Measurements from ENCODE around the gene POLR2B. TPM values are rescaled to one million over a fixed set of nuclear protein-coding genes. Genes with fewer than 3 reads are reported as not detected.

The POLR2B gene
- total RNA-seq, 2 experiments from 2014 or later, result 106 to 144 TPM

DNA sequence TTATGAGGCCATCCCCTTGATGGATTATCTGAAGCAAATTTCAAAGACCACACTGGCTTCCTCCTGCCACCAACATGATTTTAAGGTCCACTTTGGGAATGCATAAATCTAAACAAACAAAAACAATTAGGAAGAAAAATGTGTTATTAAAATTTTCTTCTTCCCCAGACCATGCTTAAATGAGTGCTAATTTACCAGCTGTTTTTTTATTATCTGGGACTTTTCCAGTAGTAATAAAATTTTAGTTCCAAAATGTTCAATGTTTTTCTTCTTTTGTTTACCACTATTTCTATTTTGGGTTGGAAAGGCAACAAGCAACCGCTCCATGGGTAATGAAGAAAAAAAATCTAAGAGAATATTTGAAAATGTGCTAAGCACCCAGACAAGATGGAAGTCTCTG is 62.3 kb downstream of the POLR2B start:
- BruUV-seq (replicated peaks), result no TSS peak
- no peak for DNase-seq (ENCODE audit: low spot score)
- intact Hi-C loops (cut with micrococcal nuclease; ENCODE audit: unreplicated experiment), result no loop called here
- TF ChIP-seq EZH2phosphoT487 (IDR thresholded peaks at IDR 0.05; ENCODE audit: borderline replicate concordance, low read depth, low read length), result no peak
- no peak for TF ChIP-seq CTCF (conservative IDR thresholded peaks at IDR 0.05; ENCODE audit: low read length)
- H3K79me2 ChIP-seq (ENCODE audit: insufficient read depth, low read depth, low read length), result no peaks in the 10 kb centered on the region
- no peaks in the 10 kb centered on the region for H3K36me3 ChIP-seq (ENCODE audit: insufficient read depth, low read length)
- H3K27ac ChIP-seq (ENCODE audit: low read depth, low read length, poor library complexity, severe bottlenecking), result no peak overlapping the region
- no peak overlapping the region for H3K4me2 ChIP-seq (ENCODE audit: low read length)
- no peak overlapping the region for H2AFZ ChIP-seq (ENCODE audit: low read length)
- ChIA-PET POLR2A (no interaction called here), CTCF (ENCODE audit: unreplicated experiment) (no interaction called here)
- no peaks in the 10 kb centered on the region for H3K9me3 ChIP-seq (ENCODE audit: low read length)
- H4K20me1 ChIP-seq (ENCODE audit: insufficient read depth, low read length), result 0 out of 2 replicates have a peak, but pooled peaks cover 3% of the 10 kb centered on the region
- no peaks in the 10 kb centered on the region for H3K9me2 ChIP-seq (ENCODE audit: insufficient read depth, low read length)
- H3K4me1 ChIP-seq (ENCODE audit: insufficient read depth, low read length, poor library complexity, severe bottlenecking), result no peaks in the 10 kb centered on the region
- H3K4me3 ChIP-seq (ENCODE audit: low read depth, low read length, poor library complexity, severe bottlenecking), result no peak overlapping the region

DNA sequence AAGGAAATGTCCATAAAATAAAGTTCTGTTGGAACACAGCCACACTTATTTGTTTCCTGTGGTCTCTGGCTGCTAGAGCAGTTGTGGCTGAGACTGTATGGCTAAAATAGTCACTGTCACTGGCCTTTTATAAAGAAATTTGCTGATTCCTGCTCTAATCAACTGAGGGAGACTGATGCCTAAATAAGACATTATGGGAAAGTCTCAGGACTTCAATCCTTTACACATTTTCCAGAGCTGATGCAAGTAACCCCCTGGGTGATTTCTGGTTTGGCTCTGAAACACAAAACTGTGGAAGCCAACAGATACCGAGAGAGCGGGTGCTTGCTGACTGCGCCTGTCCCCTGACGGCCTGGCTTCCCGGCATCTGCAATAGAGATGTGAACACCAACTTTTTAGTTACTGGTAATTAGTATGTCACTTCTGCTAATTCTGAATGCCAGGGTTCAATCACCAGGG is 64.0 kb downstream of the POLR2B start:
- no peak overlapping the region for H3K4me3 ChIP-seq (ENCODE audit: low read depth, low read length, poor library complexity, severe bottlenecking)
- H3K36me3 ChIP-seq (ENCODE audit: insufficient read depth, low read length), result no peaks in the 10 kb centered on the region
- POLR2A ChIA-PET, result interaction anchor here (0.6 kb wide), 1 partner anchor 554 kb away, joined by 3 read pairs; no protein-coding TSS in a partner anchor
- intact Hi-C loops (cut with micrococcal nuclease; ENCODE audit: unreplicated experiment), result no loop called here
- H2AFZ ChIP-seq (ENCODE audit: low read length), result no peak overlapping the region
- 0 out of 2 replicates have a peak, but pooled peaks cover 3% of the 10 kb centered on the region for H4K20me1 ChIP-seq (ENCODE audit: insufficient read depth, low read length)
- H3K4me1 ChIP-seq (ENCODE audit: insufficient read depth, low read length, poor library complexity, severe bottlenecking), result no peaks in the 10 kb centered on the region
- H3K4me2 ChIP-seq (ENCODE audit: low read length), result no peak overlapping the region
- H3K9me2 ChIP-seq (ENCODE audit: insufficient read depth, low read length), result no peaks in the 10 kb centered on the region
- TF ChIP-seq CTCF (conservative IDR thresholded peaks at IDR 0.05; ENCODE audit: low read length) (no peak), EZH2phosphoT487 (IDR thresholded peaks at IDR 0.05; ENCODE audit: borderline replicate concordance, low read depth, low read length) (no peak)
- CTCF ChIA-PET (ENCODE audit: unreplicated experiment), result no interaction called here
- no peak for DNase-seq (ENCODE audit: low spot score)
- BruUV-seq (replicated peaks), result no TSS peak
- H3K27ac ChIP-seq (ENCODE audit: low read depth, low read length, poor library complexity, severe bottlenecking), result no peak overlapping the region
- H3K79me2 ChIP-seq (ENCODE audit: insufficient read depth, low read depth, low read length), result no peaks in the 10 kb centered on the region
- no peaks in the 10 kb centered on the region for H3K9me3 ChIP-seq (ENCODE audit: low read length)

DNA sequence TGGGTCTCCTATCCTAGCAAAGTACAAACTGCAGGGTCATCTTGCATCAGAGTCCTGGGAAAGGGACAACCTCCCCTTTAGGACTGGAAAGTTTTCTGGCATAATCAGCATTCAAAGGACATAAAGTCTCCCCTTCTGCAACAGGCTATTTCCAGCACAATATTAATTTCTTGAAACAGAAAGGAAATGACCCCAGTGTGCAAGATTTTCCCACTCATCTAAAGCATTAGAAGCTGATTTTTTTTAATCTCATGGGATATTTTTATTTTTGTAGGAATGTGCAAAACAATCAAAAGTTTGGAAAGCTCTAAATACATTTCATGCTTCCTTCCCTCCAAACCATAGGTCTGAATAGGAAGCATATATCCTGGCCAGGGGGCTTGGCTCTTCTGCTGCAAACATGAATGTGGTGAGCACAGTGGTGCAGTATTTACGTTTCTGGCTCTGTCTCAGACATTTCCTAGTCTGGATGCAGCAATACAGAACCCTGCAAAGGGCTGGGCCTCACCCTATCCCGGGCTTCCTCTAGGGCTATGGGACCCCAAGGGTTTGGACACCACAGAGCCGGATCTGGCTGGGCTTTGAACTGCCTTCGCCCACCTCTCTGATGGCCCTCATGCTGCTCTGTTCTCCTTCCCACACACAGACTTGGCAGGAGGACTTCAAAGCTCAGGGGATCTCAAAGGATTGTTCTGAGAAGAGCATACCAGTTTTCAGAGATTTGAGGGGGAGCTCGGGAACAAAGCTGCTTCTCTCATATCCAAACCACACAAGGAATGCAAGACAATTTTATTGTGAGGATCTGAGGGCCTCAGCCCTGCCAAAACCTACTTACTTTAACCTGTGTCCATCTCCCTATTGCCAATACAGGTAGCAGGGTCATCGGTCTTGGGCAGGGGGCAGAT is 64.9 kb downstream of the POLR2B start:
- CTCF ChIA-PET (ENCODE audit: unreplicated experiment), result no interaction called here

More for the DNA sequence above, 64.9 kb downstream of the POLR2B start:
- H2AFZ ChIP-seq (ENCODE audit: low read length), result no peak overlapping the region
- no peak overlapping the region for H3K4me2 ChIP-seq (ENCODE audit: low read length)
- H3K9me2 ChIP-seq (ENCODE audit: insufficient read depth, low read length), result no peaks in the 10 kb centered on the region
- intact Hi-C loops (cut with micrococcal nuclease; ENCODE audit: unreplicated experiment), result no loop called here
- H3K27ac ChIP-seq (ENCODE audit: low read depth, low read length, poor library complexity, severe bottlenecking), result no peak overlapping the region
- H3K4me1 ChIP-seq (ENCODE audit: insufficient read depth, low read length, poor library complexity, severe bottlenecking), result no peaks in the 10 kb centered on the region
- no peaks in the 10 kb centered on the region for H3K36me3 ChIP-seq (ENCODE audit: insufficient read depth, low read length)
- H3K79me2 ChIP-seq (ENCODE audit: insufficient read depth, low read depth, low read length), result no peaks in the 10 kb centered on the region
- H3K9me3 ChIP-seq (ENCODE audit: low read length), result no peaks in the 10 kb centered on the region
- POLR2A ChIA-PET, result interaction anchor here (0.6 to 1.0 kb wide), 2 partner anchors 31 to 51 kb away, joined by 3 read pairs; no protein-coding TSS in a partner anchor
- DNase-seq (ENCODE audit: low spot score), result no peak
- no peak for TF ChIP-seq CTCF (conservative IDR thresholded peaks at IDR 0.05; ENCODE audit: low read length)
- no peak for TF ChIP-seq EZH2phosphoT487 (IDR thresholded peaks at IDR 0.05; ENCODE audit: borderline replicate concordance, low read depth, low read length)
- H4K20me1 ChIP-seq (ENCODE audit: insufficient read depth, low read length), result 0 out of 2 replicates have a peak, but pooled peaks cover 3% of the 10 kb centered on the region
- no peak overlapping the region for H3K4me3 ChIP-seq (ENCODE audit: low read depth, low read length, poor library complexity, severe bottlenecking)
- BruUV-seq (replicated peaks), result no TSS peak

All from OCI-LY7 (cell line).